Heart left ventricle (tissue), 13 donors: ENCODE measurements around the gene SLC6A7.
A peak's percentile ranks its signal among the peaks of the same experiment; 100 is the strongest.

Experiments
- CTCF ChIP-seq, 12 donors: fragments of 200-600 bp; sonication (generic) in 4 of 12; IDR thresholded peaks; one replicate each; pipeline versions ENCODE4 v1.5.0 to v1.8.0; 2018 to 2022; ENCODE audit warnings: antibody characterized with exemption in 12 of 12, mild to moderate bottlenecking in 5 of 12
- POLR2A ChIP-seq, 2 donors: fragments of 450-650 bp; IDR thresholded peaks; one replicate each; pipeline ENCODE4 v1.6.1; 2017; ENCODE audit warnings: antibody characterized with exemption in 2 of 2, mild to moderate bottlenecking in 2 of 2, moderate library complexity in 2 of 2
- donor health status: ischemic (EF 13 %, LVEDD 7.1; RV severe dilation, severe dysfunction).
- donor health status: DM: no; HTN: yes; CAD: no.
- donor health status: DM: no; HTN: no; CAD: no.
- donor health status: ischemic (EF 25% LVEDD 6.9; RV normal size, moderate dysfunction).
- donor health status: ischemic (EF 25% LVEDD 5.7; RV mildly dilated, moderate dysfunction).
- donor health status: ischemic (EF 35%, LVEDD 5.7; RV mildly dilated, moderate dysfunction).
- donor health status: nonischemic (EF 11% LVEDD 7.7; RV severe dilation, severe dysfunction).
- donor health status: DM: yes; HTN: yes; CAD: no.
- donor health status: PGD.
- donor health status: ischemic (EF 29% LVEDD 5.4; RV normal size, mild dysfunction).
- donor health status: nonischemic (EF 23%, LVEDD 6.1; RV moderate dilation, normal function).

- TF ChIP-seq CTCF (IDR thresholded peaks at IDR 0.05) (peak in 5 of 12 donors; percentile 23 to 44 (median 28)), POLR2A (IDR thresholded peaks at IDR 0.05) (no peak)
These were observed 24.4 kb downstream of the SLC6A7 start for GRCh38 chr5:150214289-150214688.
